ENCODE data around the gene PPM1K.
"Not testable (repeated sequence)": the region's sequence is repeated elsewhere in the genome, so short reads cannot be mapped to it uniquely, and the experiment has no call there.

Gene PPM1K

DNA sequence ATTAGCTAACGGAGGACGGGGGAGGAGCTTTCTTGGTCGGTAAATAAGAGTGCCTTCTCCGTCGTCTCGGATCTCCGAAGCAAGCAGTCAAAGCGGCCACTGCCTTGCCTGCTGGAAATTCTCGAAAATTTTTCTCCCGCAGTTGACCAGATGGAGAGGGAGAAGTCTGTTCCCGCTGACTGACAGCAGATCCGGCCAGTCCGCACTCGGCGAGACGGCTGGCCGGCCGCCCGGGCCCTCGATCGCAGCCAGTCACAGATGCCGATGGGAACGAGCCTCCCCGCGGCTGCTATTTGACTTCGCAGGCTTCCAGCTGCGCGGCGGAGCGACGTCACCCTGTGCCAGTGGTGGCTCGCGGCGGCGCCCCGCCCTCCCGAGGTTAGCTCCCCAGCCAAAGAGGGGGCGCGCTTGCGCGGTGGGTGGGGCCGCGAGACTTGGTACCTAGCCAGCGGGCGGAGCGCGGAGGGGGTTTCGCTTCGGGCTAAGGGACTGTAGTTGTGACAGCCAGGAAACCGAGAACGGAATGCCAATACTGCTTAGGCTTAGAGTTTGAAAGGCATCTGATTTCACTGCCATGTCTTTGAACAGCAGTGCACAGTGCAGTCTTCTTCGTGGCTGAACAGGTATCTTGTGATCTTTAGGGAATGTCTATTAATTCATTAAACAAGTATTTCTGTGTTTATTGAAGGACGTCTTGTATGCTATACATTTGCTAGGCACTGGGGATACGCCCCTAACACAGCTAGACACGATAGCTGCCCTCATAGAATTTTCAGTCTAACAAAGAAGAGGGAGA is at the start of gene PPM1K:
PPM1K (minus strand) TSS at position 123 of the 796 bp plus-strand sequence. CDS start 5,978 bp downstream, outside the sequence.
- DNase-seq (ENCODE audit: low read depth): peak; percentile 99

GRCh38 chr4:88333741-88334405 is 49.5 kb upstream of the PPM1K start:
- DNase-seq (ENCODE audit: low read depth): no peak

GRCh38 chr4:88327665-88328064 is 43.3 kb upstream of the PPM1K start:
- DNase-seq (ENCODE audit: low read depth): no peak

- DNase-seq (ENCODE audit: low read depth): no peak
These were observed 36.5 kb upstream of the PPM1K start for GRCh38 chr4:88320780-88321373.

DNA sequence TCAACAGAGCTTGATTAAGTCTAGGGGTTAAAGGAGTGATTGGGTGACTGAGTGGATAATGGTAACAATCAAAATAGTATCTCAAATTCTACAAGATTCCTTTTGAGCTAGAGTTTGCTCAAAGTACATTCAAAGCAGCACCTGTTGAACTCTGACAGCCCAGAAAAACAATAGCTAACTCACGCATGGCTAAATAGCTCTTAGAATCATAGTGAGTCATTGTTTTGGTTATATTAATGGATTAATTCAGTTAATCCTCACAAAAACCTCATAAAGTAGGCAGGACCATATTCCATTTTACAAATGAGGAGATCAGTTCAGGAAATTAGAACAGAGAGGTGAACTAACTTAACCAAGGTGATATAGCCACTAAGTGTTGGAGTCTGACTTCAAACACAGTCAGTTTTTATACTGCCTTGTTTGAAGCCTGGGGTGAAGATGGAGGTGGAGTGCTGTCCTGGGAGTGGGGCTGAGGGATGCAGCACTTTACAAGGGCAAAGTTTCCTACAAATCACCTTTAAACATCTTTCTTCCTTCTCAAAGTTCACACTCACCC is 35.9 kb upstream of the PPM1K start:
- DNase-seq (ENCODE audit: low read depth): no peak

DNA sequence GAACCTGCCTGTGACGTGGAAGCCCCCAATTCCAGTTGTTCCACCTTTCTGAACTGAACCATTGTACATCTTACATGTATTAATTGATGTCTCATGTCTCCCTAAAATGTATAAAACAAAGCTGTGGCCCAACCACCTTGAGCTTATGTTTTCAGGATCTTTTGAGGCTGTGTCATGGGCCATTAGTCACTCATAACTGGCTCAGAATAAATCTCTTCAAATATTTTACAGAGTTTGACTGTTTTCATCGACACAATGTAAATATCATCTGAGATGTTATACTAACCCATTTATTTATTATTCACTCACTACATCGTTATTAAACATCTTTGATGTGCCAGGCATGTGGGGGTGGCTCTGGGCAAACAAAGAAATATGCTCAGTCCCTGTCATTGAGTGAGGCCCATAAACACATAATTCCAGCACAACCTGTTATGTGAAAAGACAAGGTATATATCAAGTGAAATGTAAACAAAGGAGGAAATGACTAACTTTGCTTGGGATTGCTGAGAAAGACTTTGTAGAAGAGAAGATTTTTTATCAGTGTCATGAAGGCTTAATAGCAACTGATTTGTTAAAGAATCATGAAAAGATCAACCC is 34.5 kb upstream of the PPM1K start:
- DNase-seq (ENCODE audit: low read depth): no peak

DNA sequence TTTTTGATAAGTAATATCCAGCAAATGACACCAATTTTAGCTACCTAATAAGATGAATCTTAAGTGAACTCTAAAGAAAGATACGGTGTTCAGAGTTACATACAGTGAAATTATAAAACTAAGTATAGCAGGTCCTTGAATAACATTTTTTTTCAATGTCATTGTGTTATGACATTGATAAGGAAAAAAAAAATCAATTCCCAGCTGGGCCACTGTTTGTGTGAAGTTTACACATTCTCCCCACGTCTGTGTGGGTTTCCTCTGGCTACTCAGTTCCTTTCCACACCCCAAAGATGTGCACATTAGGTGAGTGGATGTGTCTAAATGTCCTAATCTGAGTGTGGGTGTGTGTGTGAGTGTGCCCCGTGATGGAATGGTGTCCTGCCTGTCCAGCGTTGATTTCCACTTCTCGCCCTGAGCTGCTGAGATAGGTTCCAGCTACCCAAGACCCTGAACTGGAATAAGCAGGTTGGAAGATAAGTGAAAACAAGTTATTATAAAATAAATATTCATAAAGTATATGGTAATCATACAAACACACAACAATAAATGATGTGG is 31.2 kb upstream of the PPM1K start:
- no peak for DNase-seq (ENCODE audit: low read depth)

DNA sequence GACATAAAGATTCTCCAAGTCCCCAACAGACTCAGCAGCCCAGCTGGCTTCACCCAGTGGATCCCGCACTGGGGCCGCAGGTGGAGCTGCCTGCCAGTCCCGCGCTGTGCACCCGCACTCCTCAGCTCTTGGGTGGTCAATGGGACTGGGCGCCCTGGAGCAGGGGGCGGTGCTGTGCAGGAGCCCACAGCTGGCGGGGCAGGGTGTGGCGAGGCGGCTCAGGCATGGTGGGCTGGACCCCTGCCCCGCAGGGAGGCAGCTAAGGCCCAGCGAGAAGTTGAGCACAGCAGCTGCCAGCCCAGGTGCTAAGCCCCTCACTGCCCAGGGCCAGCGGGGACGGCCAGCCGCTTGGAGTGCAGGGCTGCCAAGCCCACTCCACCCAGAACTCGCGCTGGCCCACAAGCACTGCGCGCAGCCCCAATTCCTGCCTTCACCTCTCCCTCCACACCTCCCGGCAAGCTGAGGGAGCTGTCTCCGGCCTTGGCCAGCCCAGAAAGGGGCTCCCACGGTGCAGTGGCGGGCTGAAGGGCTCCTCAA is 28.8 kb upstream of the PPM1K start:
- not testable (repeated sequence) for DNase-seq (ENCODE audit: low read depth)

DNA sequence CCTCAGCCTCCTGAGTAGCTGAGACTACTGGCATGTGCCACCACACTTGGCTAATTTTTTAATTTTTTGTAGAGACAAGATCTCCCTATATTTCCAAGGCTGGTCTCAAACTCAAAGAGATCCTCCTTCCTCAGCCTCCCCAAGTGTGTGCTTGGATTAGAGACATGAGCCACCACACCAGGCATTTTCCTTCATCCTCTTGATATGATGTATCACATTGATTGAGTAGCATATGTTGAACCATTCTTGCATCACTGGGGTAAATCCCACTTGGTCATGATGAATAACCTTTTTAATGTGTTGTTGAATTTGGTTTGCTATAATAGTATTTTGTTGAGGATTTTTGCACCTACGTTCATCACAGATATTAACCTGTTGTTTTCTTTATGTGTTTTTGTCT is 24.2 kb upstream of the PPM1K start:
- DNase-seq (ENCODE audit: low read depth): no peak

- DNase-seq (ENCODE audit: low read depth): no peak
These were observed 13.5 kb upstream of the PPM1K start for GRCh38 chr4:88297725-88298454.

GRCh38 chr4:88297212-88297516 is 12.8 kb upstream of the PPM1K start:
- DNase-seq (ENCODE audit: low read depth): no peak

DNA sequence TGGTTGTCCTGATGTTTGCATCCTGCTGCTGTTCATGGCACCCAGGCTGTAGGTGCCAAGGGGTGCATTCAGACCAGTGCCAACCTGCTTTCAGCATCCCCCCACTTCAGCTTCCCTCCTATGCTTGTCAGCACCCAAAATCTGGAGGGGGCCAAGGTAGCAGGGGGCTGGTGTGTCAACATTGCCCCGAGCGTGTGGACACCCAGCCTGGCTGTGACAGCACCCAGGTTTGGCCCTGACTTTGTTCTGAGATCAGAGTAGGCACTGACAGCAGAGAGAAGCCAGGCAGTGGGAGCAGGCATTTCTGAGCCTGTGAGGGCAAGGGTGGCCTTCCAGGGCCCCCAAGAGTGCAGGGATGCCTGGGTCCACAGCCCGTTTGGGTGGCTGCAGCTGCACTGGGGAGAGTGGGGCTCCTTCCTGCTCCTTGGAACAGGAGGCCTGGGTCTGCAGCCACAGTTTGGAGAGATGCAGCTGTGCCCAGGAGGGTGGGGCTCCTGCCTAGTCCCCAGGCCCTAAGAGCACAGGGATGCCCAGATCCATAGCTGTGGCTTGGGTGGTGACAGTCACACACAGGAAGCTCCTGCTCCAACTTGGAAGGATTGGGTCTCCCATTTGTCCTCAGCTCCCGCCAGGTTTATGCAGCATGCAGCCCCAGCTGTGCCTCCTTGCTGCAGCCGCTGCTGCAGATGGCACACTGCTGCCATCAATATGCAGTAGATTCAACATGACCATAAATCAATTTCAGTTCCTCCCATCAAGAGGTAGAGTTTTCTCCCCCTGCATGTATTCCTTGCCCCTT is 12.3 kb upstream of the PPM1K start:
- no peak for DNase-seq (ENCODE audit: low read depth)

GRCh38 chr4:88295656-88296055 is 11.3 kb upstream of the PPM1K start:
- no peak for DNase-seq (ENCODE audit: low read depth)

GRCh38 chr4:88291003-88291402 is 6.6 kb upstream of the PPM1K start:
- DNase-seq (ENCODE audit: low read depth): no peak

DNA sequence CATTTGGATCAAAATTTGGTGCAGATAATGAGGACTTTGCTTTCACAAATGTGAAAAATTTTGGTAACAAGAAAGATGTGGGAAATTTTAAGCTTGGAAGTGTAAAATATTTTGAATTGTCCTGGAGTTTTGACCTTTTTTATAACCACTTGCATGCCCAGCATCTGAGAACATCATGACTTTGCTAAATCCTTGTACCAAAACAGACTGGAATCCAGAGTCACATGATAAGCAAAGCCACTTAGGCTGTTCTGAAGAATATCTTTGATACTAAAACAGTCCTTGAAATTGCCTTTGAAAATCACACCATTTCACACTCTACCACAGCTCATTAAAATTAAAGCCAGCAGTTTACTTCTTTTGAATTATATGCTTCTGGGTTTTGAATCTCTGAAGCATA is 2.5 kb upstream of the PPM1K start:
- no peak for DNase-seq (ENCODE audit: low read depth)

- no peak for DNase-seq (ENCODE audit: low read depth)
These were observed 883 bp upstream of the PPM1K start for GRCh38 chr4:88285235-88285653.

GRCh38 chr4:88283661-88284438 is 511 bp downstream of the PPM1K start:
- DNase-seq (ENCODE audit: low read depth): peak; percentile 54

- no peak for DNase-seq (ENCODE audit: low read depth)
These were observed 4.0 kb downstream of the PPM1K start for GRCh38 chr4:88280228-88280795.

DNA sequence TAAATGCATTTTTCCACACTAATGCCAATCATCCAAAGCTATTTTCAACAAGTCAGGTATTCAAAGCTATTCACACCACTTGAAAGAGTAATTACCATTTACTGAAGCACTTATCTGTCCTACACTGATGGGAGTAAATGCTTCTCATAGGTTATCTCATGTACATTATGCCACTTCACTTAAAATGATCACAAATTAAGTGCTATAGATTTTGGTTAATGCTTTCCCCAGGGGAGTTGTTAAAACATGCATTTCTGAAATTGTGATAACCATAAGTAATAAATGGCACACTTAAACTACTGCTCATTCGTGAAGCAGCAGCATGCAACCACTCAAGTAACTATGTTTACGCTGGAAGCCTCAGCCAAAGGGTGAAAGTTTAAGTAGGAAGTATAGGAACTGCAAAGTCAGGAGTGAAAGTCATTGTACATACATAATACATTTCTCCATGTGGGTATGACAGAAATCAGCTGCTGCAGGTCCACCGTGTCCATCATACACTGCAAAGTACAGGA is 6.6 kb downstream of the PPM1K start:
- no peak for DNase-seq (ENCODE audit: low read depth)

Data from activated T-helper 1 cell treated with Interleukin-2 at 50 U/mL for 16 hours (primary cell).